HUDEP-2 (cell line): ENCODE results near the gene VEGFC.

ENCODE experiments used
- DNase-seq, 76 experiments: peaks; one replicate each; lab custom pipeline; 2025; ENCODE audit not compliant: unreplicated experiment in 76 of 76; lab: John Stamatoyannopoulos, UW

VEGFC gene

DNA sequence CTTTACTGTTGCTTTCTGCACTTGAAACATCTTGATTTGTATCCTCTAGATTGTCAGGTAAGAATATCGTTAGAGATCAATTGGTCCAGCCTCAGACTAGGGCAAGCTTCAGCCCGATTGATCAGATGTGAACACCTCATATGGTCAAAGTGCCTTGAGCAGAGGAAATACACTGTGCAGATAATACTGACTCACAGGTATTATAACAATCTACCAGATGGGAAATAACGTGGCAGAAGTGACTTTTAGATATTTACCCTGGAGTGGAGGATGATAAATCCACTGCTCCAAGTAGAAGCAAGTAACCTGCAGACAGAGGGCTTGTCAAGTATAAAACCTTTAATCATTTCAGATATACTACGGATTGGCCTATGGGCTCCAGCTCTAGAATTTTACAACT is 17.9 kb downstream of the VEGFC start:
- no peak for DNase-seq

- no peak for DNase-seq
These were observed 23.2 kb downstream of the VEGFC start for GRCh38 chr4:176769514-176769913.

- DNase-seq: no peak
These were observed 25.5 kb downstream of the VEGFC start for GRCh38 chr4:176767183-176767582.

- DNase-seq: no peak
These were observed 29.9 kb downstream of the VEGFC start for GRCh38 chr4:176762661-176763308.

DNA sequence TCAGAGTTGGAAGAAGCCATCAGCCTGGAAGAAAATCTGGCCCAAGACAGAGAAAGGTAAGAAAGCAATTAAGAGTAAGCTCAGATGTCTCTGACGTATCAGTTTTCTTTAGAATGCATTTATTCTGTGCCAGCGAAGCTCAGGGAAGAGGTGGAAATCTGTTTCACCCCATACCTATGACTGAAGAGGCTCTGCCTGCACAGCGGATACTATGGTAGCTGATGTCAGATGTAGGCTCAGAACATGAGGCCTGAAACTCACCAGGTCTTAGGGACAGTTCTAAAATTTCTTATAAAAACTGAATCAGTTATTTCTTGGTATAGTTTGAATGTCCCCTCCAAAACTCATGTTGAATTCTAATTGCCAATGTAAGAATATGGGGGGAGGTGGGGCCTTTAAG is 30.9 kb downstream of the VEGFC start:
- DNase-seq: no peak

GRCh38 chr4:176760471-176760870 is 32.3 kb downstream of the VEGFC start:
- DNase-seq: no peak

GRCh38 chr4:176758731-176759130 is 34.0 kb downstream of the VEGFC start:
- no peak for DNase-seq

DNA sequence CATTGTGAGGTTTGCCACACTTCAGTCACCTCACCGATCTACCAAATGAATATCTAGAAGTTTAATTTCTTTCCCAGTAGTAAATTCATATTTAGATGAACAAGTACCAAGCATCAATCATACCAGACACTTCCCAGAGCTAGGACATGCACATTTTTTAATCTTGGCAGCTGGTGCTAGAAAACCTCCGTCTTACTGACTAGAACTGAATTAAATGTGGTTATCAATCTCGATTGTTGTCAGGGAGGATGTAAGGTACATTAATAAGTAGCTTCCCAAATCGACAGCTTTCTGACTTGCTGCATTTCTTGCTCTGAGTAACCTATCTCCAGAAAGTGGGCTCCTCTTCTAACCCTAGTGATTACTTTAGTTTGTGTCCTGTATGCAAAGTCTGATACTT is 34.4 kb downstream of the VEGFC start:
- no peak for DNase-seq

DNA sequence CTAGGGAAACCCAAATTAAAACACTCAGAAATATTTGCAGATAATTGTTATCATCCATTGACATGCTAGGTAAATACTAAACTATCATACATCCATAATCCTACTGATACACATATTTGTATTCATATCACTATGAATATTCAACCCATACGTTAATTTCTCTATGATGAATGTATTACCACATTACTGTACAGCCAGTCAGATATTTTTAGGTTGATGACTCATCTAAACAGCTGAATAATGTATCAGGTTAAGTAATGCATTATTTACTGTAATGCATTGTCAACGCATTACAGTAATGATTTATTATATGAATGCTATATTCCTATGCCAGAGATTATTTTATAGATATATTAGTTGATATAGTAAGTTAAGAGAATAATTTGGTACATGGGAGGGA is 37.1 kb downstream of the VEGFC start:
- no peak for DNase-seq

DNA sequence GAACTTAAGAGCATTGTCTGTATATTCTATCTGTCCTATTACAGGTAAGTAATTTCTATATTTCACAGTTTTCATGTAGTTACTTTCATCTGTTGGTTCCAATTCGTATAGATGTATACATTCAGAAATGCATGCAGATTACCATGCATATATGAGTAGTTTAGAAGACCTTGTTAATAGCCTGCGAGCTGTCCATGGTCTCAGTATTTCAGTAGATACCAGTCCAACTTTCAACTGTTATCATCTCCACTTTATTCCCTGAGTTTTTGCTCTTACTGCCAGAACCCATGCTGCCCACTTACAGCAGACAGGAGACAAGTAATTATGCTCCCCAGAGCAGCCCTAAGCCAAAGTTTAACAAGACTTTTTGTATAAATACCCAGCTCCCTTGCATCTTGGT is 37.7 kb downstream of the VEGFC start:
- DNase-seq: no peak

- DNase-seq: no peak
These were observed 39.7 kb downstream of the VEGFC start for GRCh38 chr4:176753049-176753448.

- DNase-seq: no peak
These were observed 40.5 kb downstream of the VEGFC start for GRCh38 chr4:176752191-176752749.

DNA sequence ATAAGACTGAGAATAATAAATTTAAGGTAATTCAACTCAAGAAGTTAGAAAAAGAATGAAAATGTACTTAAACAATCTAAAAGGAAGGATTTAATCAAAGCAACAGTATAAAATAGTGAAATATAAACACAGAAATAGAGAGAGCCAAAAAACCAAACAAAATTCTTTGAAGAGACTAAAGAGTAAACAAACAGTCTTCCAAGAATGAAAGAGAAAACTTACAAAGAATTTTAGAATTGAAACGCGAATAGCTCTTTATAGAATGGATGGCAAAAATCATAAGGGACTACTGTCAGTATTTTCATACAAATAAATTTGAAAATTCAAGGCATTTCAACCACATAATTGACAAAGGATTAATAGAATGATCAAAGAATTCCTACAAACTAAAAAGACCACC is 41.7 kb downstream of the VEGFC start:
- no peak for DNase-seq

- no peak for DNase-seq
These were observed 45.9 kb downstream of the VEGFC start for GRCh38 chr4:176746846-176747245.

DNA sequence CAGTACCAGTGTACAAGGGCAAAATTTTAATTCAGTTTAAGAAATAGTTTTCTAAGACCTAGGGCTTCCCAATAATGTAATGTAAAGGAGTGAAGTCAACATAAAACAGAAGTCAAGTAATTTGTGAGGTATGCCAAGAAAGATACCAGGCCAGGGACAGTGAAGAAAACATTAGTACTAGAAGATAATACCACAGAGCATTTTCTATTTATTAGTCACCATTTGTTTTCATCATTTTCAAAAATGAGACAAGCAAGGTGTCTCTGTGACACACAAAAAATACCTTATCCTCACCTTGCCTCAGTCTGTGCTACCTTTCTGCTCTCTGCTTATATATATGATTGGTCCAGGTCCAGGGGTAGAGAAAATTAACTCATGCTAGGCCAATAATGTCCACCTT is 46.8 kb downstream of the VEGFC start:
- DNase-seq: no peak

DNA sequence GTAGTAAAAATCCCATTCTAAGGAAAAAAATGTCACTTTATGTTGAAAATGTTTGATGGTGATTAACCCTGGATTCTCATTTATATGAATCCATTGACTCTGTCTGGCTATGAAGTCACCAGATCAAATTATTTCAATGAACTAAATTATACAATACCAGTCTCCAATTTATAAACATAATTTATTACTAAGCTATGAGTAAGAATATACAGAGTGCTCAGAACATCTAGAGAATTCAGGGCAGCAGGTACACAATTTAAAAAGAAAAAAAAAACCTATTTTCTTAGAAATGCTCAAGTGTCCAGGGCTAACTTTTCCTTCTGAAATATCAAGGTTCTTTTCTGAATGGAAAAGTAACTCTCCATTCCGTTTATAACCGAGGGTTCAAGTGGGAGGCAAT is 48.6 kb downstream of the VEGFC start:
- DNase-seq: no peak

GRCh38 chr4:176742211-176742610 is 50.5 kb downstream of the VEGFC start:
- DNase-seq: no peak

DNA sequence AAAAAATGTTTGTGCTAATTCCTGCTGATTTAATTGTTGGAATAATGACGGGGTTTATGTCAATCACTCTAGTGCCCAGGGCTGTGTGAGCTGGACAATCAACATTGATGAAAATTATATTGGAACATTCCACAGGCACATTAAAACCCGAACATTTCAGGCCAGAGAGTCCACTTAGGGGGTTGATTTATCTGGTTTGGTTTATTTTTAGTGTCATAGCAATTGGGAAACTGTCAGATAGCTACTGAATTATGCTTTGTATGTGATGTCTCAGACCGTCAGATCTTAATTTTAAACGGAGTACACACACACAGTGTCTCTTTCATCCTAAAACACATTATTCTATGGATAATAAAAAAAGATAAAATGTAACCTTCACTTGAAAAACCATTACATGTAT is 51.5 kb downstream of the VEGFC start:
- no peak for DNase-seq

GRCh38 chr4:176735300-176735699 is 57.4 kb downstream of the VEGFC start:
- no peak for DNase-seq

GRCh38 chr4:176734461-176734860 is 58.3 kb downstream of the VEGFC start:
- DNase-seq: no peak

GRCh38 chr4:176729489-176729888 is 63.2 kb downstream of the VEGFC start:
- DNase-seq: no peak

- no peak for DNase-seq
These were observed 65.9 kb downstream of the VEGFC start for GRCh38 chr4:176726803-176727202.

DNA sequence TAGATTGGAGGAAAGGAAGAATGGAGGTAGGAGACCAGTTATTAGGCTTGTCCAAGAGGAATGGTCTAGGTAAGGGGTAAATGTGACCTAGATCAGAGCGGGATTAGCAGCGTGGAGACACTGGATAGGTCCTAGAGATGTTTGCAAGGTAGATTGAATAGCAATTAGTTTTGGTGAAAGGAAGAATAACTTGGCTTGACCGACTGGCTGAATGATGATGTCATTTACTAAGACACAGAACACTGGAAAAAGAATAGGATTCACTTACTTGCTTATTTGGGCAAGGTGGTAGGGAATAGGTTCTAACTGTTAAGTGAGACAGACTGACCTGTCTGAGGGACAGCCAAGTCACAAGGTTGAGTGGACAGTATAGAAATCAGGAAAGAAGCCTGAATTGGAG is 71.3 kb downstream of the VEGFC start:
- DNase-seq: no peak
